Frontal cortex (tissue), 4 donors: ENCODE results near the gene HECW1. TPM values are rescaled to one million over a fixed set of nuclear protein-coding genes. Genes with fewer than 3 reads are reported as not detected.
"Not testable (repeated sequence)": the region's sequence is repeated elsewhere in the genome, so short reads cannot be mapped to it uniquely, and the experiment has no call there.

Source experiments
- DNase-seq, 2 donors: peaks; one replicate each; pipeline ENCODE4 v3.0.0; 2012; ENCODE audit warnings: low spot score in 2 of 2
- FAIRE-seq: peaks from 2 replicates; lab custom pipeline; 2012; peaks lifted over from hg19 to GRCh38; lab: Jason Lieb, UNC
- total RNA-seq: library from RNA; depleted of rRNA; stranded (reverse); fragments of >200 nt; gene quantifications from one replicate; pipeline ENCODE4 v1.2.3, GENCODE V29; 2014
- donor health status: control.
- donor health status: control.
- donor health status: control.

HECW1 gene
- total RNA-seq, 1 donor from 2014 or later = 41.6 TPM

- no peak for FAIRE-seq
- no peak for DNase-seq
Observed at GRCh38 chr7:43199371-43200160, 87.1 kb downstream of the HECW1 start.

GRCh38 chr7:43201912-43202311 lies 89.5 kb downstream of the HECW1 start:
- no peak for DNase-seq

GRCh38 chr7:43204081-43204480 lies 91.6 kb downstream of the HECW1 start:
- FAIRE-seq (no peak), DNase-seq (no peak)

More at GRCh38 chr7:43201912-43202311, 89.5 kb downstream of the HECW1 start:
- FAIRE-seq = no peak

- FAIRE-seq (no peak), DNase-seq (no peak)
Observed at GRCh38 chr7:43205171-43205795, 92.8 kb downstream of the HECW1 start.

GRCh38 chr7:43208242-43208641 lies 95.8 kb downstream of the HECW1 start:
- no peak for FAIRE-seq
- no peak for DNase-seq

- FAIRE-seq, DNase-seq: not testable (repeated sequence)
Observed at GRCh38 chr7:43210539-43210938, 98.1 kb downstream of the HECW1 start.

- FAIRE-seq (no peak), DNase-seq (no peak)
Observed at GRCh38 chr7:43211286-43211685, 98.8 kb downstream of the HECW1 start.

GRCh38 chr7:43211693-43212092 lies 99.2 kb downstream of the HECW1 start:
- DNase-seq (no peak), FAIRE-seq (no peak)

GRCh38 chr7:43212921-43213320 lies 100.5 kb downstream of the HECW1 start:
- no peak for DNase-seq
- FAIRE-seq = no peak

- no peak for DNase-seq
- no peak for FAIRE-seq
Observed at GRCh38 chr7:43215061-43215460, 102.6 kb downstream of the HECW1 start.

- no peak for FAIRE-seq
- DNase-seq = no peak
Observed at GRCh38 chr7:43217055-43217454, 104.6 kb downstream of the HECW1 start.

GRCh38 chr7:43218901-43219300 lies 106.5 kb downstream of the HECW1 start:
- not testable (repeated sequence) for FAIRE-seq, DNase-seq

GRCh38 chr7:43220250-43220649 lies 107.8 kb downstream of the HECW1 start:
- no peak for FAIRE-seq
- DNase-seq = no peak

GRCh38 chr7:43220742-43221141 lies 108.3 kb downstream of the HECW1 start:
- no peak for DNase-seq
- FAIRE-seq = no peak

- FAIRE-seq = no peak
- DNase-seq = no peak
Observed at GRCh38 chr7:43229801-43230200, 117.4 kb downstream of the HECW1 start.

- FAIRE-seq (no peak), DNase-seq (no peak)
Observed at GRCh38 chr7:43232366-43232765, 119.9 kb downstream of the HECW1 start.

GRCh38 chr7:43234073-43234472 lies 121.6 kb downstream of the HECW1 start:
- DNase-seq = no peak
- FAIRE-seq = no peak

GRCh38 chr7:43234968-43235367 lies 122.5 kb downstream of the HECW1 start:
- FAIRE-seq = no peak
- no peak for DNase-seq

GRCh38 chr7:43240565-43240964 lies 128.1 kb downstream of the HECW1 start:
- no peak for DNase-seq
- no peak for FAIRE-seq

GRCh38 chr7:43242628-43243255 lies 130.3 kb downstream of the HECW1 start:
- no peak for DNase-seq
- no peak for FAIRE-seq

GRCh38 chr7:43244232-43244631 lies 131.8 kb downstream of the HECW1 start:
- FAIRE-seq (no peak), DNase-seq (no peak)
